OCI-LY7 (cell line): ENCODE results near the gene ITM2B. TPM values are rescaled to one million over a fixed set of nuclear protein-coding genes. Genes with fewer than 3 reads are reported as not detected.

ENCODE experiments used
- BruUV-seq: library from RNA; stranded (reverse); fragments of 400-500 nt; replicated peaks from 2 replicates; lab custom pipeline; 2021; lab: Mats Ljungman, UMichigan
- CTCF ChIA-PET: fragments of 300-600 bp; sonication (Branson Sonifier 250); formaldehyde crosslinking; loops from one replicate; lab custom pipeline; 2022; ENCODE audit warnings: antibody characterized with exemption; ENCODE audit not compliant: unreplicated experiment; lab: Charles Lee
- POLR2A ChIA-PET: fragments of 300-600 bp; sonication (Branson Sonifier 250); formaldehyde crosslinking; loops from one replicate; lab custom pipeline; 2022; ENCODE audit warnings: antibody characterized with exemption; lab: Charles Lee
- DNase-seq: peaks from one replicate; pipeline ENCODE4 v3.0.0-alpha.2; 2015; ENCODE audit warnings: low spot score
- H2AFZ ChIP-seq: fragments of 200-600 bp; sonication (generic), shearing (Covaris generic); 2 replicates; pipeline ENCODE4 v1.6.1; 2014; ENCODE audit warnings: mild to moderate bottlenecking, antibody characterized with exemption, low read length, moderate library complexity
- H3K27ac ChIP-seq: fragments of 200-600 bp; sonication (generic); 2 replicates; pipeline ENCODE4 v1.5.1; 2014; ENCODE audit warnings: mixed run types, low read depth, mild to moderate bottlenecking, moderate library complexity, low read length, inconsistent platforms; ENCODE audit not compliant: poor library complexity, severe bottlenecking
- H3K36me3 ChIP-seq: fragments of 200-600 bp; sonication (generic); 2 replicates; pipeline ENCODE4 v1.6.1; 2014; ENCODE audit warnings: mild to moderate bottlenecking, antibody characterized with exemption, low read length, moderate library complexity, mixed read lengths; ENCODE audit not compliant: insufficient read depth
- H3K4me1 ChIP-seq: fragments of 200-600 bp; sonication (generic); 2 replicates; pipeline ENCODE4 v1.5.1; 2014; ENCODE audit warnings: mild to moderate bottlenecking, low read length; ENCODE audit not compliant: insufficient read depth, poor library complexity, severe bottlenecking
- H3K4me2 ChIP-seq: fragments of 200-600 bp; sonication (generic); 2 replicates; pipeline ENCODE4 v1.6.1; 2014; ENCODE audit warnings: mild to moderate bottlenecking, low read length
- H3K4me3 ChIP-seq: fragments of 200-600 bp; sonication (generic); 2 replicates; pipeline ENCODE4 v1.5.1; 2014; ENCODE audit warnings: mild to moderate bottlenecking, low read depth, low read length; ENCODE audit not compliant: poor library complexity, severe bottlenecking
- H3K79me2 ChIP-seq: fragments of 200-600 bp; sonication (generic); 2 replicates; pipeline ENCODE4 v1.6.1; 2016; ENCODE audit warnings: low read depth, mild to moderate bottlenecking, low read length, moderate library complexity, mixed read lengths; ENCODE audit not compliant: insufficient read depth
- H3K9me2 ChIP-seq: fragments of 200-600 bp; sonication (generic); 2 replicates; pipeline ENCODE4 v1.6.1; 2016; ENCODE audit warnings: mild to moderate bottlenecking, low read length, mixed read lengths; ENCODE audit not compliant: insufficient read depth
- H3K9me3 ChIP-seq: fragments of 200-600 bp; sonication (generic); 2 replicates; pipeline ENCODE4 v1.6.1; 2014; ENCODE audit warnings: mild to moderate bottlenecking, mixed run types, low read length, mixed read lengths
- H4K20me1 ChIP-seq: fragments of 200-600 bp; sonication (generic); 2 replicates; pipeline ENCODE4 v1.6.1; 2014; ENCODE audit warnings: mild to moderate bottlenecking, antibody characterized with exemption, low read length, moderate library complexity, mixed read lengths; ENCODE audit not compliant: insufficient read depth
- CTCF ChIP-seq: fragments of 200-600 bp; sonication (generic); conservative IDR thresholded peaks from 2 replicates; pipeline ENCODE4 v1.5.1; 2014; ENCODE audit warnings: mild to moderate bottlenecking, antibody characterized with exemption, low read length, moderate library complexity, mixed read lengths
- EZH2phosphoT487 ChIP-seq: fragments of 200-600 bp; sonication (generic); IDR thresholded peaks from 2 replicates; pipeline ENCODE4 v1.6.1; 2018; ENCODE audit warnings: low read depth, borderline replicate concordance, mild to moderate bottlenecking, mixed run types, antibody characterized with exemption, low read length, moderate library complexity, mixed read lengths
- intact Hi-C: fragments of 100-400 bp; cut with micrococcal nuclease; formaldehyde crosslinking; loops from one replicate; pipeline ENCODE4 v1.10.0; 2022; ENCODE audit not compliant: unreplicated experiment
- total RNA-seq, 2 experiments: library from RNA; depleted of rRNA in 1 of 2; stranded (reverse); fragments of >200 nt in 1 of 2; shearing (Covaris generic) in 1 of 2; gene quantifications; 2 replicates each; pipeline ENCODE4 v1.2.3, GENCODE V29; 2014 to 2022

ITM2B gene
- total RNA-seq, 2 experiments from 2014 or later, result 14.7 to 43.3 TPM

- H3K27ac ChIP-seq, result no peak overlapping the region
- H3K9me3 ChIP-seq, result no peaks in the 10 kb centered on the region
- intact Hi-C loops, result loop anchor here (1.0 kb wide), 2 partner anchors 105 to 348 kb away; no protein-coding TSS in a partner anchor
- ChIA-PET CTCF (interaction anchor here (1.1 kb wide), 1 partner anchor 154 kb away, joined by 3 read pairs; no protein-coding TSS in a partner anchor), POLR2A (interaction anchor here (0.6 to 1.7 kb wide), 5 partner anchors 18 to 300 kb away, joined by 3 to 5 read pairs (median 4); partner anchors contain the start of gene RCBTB2)
- H3K4me1 ChIP-seq, result peaks cover 31% of the 10 kb centered on the region
- H3K36me3 ChIP-seq, result no peaks in the 10 kb centered on the region
- no peaks in the 10 kb centered on the region for H3K9me2 ChIP-seq
- BruUV-seq, result no TSS peak
- H4K20me1 ChIP-seq, result peaks cover 15% of the 10 kb centered on the region; the same call in 1 of the 2 replicates
- peaks cover 15% of the 10 kb centered on the region; the same call in 1 of the 2 replicates for H3K79me2 ChIP-seq
- no peak for DNase-seq
- H3K4me3 ChIP-seq, result peak overlapping the region; percentile 76
- peak overlapping the region; percentile 88 for H2AFZ ChIP-seq
- peak overlapping the region; percentile 75 for H3K4me2 ChIP-seq
- no peak for TF ChIP-seq CTCF
- TF ChIP-seq EZH2phosphoT487, result no peak
These were observed 473 bp upstream of the ITM2B start for GRCh38 chr13:48232420-48233045.

GRCh38 chr13:48233889-48234488 lies 983 bp downstream of the ITM2B start:
- CTCF ChIA-PET, result no interaction called here
- TF ChIP-seq EZH2phosphoT487 (no peak), CTCF (no peak)
- Histone ChIP-seq H2AFZ (peak overlapping the region; percentile 59), H3K36me3 (peaks cover under 1% of the 10 kb centered on the region; the same call in 1 of the 2 replicates), H3K4me2 (peak overlapping the region; percentile 94), H3K79me2 (peaks cover 24% of the 10 kb centered on the region; the same call in 1 of the 2 replicates), H3K4me1 (peaks cover 31% of the 10 kb centered on the region), H3K27ac (peak overlapping the region; percentile 49), H3K4me3 (peak overlapping the region; percentile 76), H3K9me2 (no peaks in the 10 kb centered on the region), H3K9me3 (no peaks in the 10 kb centered on the region), H4K20me1 (peaks cover 15% of the 10 kb centered on the region; the same call in 1 of the 2 replicates)
- intact Hi-C loops, result loop anchor here (1.0 to 2.0 kb wide), 3 partner anchors 71 to 346 kb away; no protein-coding TSS in a partner anchor
- DNase-seq, result no peak
- no TSS peak for BruUV-seq
- POLR2A ChIA-PET, result interaction anchor here (0.6 kb wide), 1 partner anchor 14 kb away, joined by 4 read pairs; no protein-coding TSS in a partner anchor
